K562 (cell line): Measurements from ENCODE around the gene ZNF35. TPM values are rescaled to one million over a fixed set of nuclear protein-coding genes. Genes with fewer than 3 reads are reported as not detected.
A peak's percentile ranks its signal among the peaks of the same experiment; 100 is the strongest.

Experiments used
- BACH1 ChIP-seq: fragments of 200-800 bp; sonication (Bioruptor generic); IDR thresholded peaks from 2 replicates; pipeline ENCODE4 v1.6.1; 2016; ENCODE audit warnings: missing genetic modification characterization, missing compliant biosample characterization
- CSDE1 ChIP-seq, 2 experiments: fragments of 450-650 bp; IDR thresholded peaks; 2 replicates each; pipeline ENCODE4 v1.6.1; 2016; ENCODE audit warnings: mild to moderate bottlenecking in 1 of 2
- KLF13 ChIP-seq: fragments of 450-650 bp; IDR thresholded peaks from 2 replicates; pipeline ENCODE4 v1.6.1; 2016; ENCODE audit warnings: missing genetic modification characterization, low read depth, mild to moderate bottlenecking, missing compliant biosample characterization, moderate library complexity, borderline replicate concordance
- MBD2 ChIP-seq: sonication (generic); IDR thresholded peaks from 2 replicates; pipeline ENCODE4 v1.6.1; 2016; ENCODE audit warnings: low read depth, borderline replicate concordance
- POLR2G ChIP-seq: fragments of 200-400 bp; formaldehyde crosslinking; IDR thresholded peaks from 2 replicates; pipeline ENCODE4 v1.6.1; 2017; ENCODE audit warnings: low read depth, mild to moderate bottlenecking, antibody characterized with exemption, low read length, moderate library complexity
- RBM25 ChIP-seq: fragments of 200-400 bp; formaldehyde crosslinking; IDR thresholded peaks from 2 replicates; pipeline ENCODE4 v1.6.1; 2018; ENCODE audit warnings: low read length, low read depth, moderate library complexity; ENCODE audit not compliant: severe bottlenecking
- SMAD2 ChIP-seq: fragments of 150-350 bp; IDR thresholded peaks from 2 replicates; pipeline ENCODE4 v1.6.1; 2014; ENCODE audit warnings: low read depth, mild to moderate bottlenecking, low read length
- TAF15 ChIP-seq: fragments of 200-400 bp; formaldehyde crosslinking; IDR thresholded peaks from 2 replicates; pipeline ENCODE4 v1.6.1; 2017; ENCODE audit warnings: mild to moderate bottlenecking, low read depth, low read length, moderate library complexity
- ZNF224 ChIP-seq: sonication (generic); formaldehyde crosslinking; IDR thresholded peaks from 2 replicates; pipeline ENCODE4 v1.8.0; 2022; ENCODE audit warnings: mild to moderate bottlenecking, missing genetic modification reagents
- ZNF24 ChIP-seq: fragments of 450-650 bp; IDR thresholded peaks from 2 replicates; pipeline ENCODE4 v1.6.1; 2016
- ZNF431 ChIP-seq: sonication (generic); formaldehyde crosslinking; IDR thresholded peaks from 2 replicates; pipeline ENCODE4 v1.8.0; 2022; ENCODE audit warnings: mild to moderate bottlenecking, missing genetic modification reagents
- ZNF551 ChIP-seq: fragments of 250-450 bp; sonication (Bioruptor Pico); IDR thresholded peaks from 2 replicates; pipeline ENCODE4 v1.5.0; 2021; ENCODE audit warnings: mild to moderate bottlenecking, moderate library complexity
- ZNF696 ChIP-seq: fragments of 250-450 bp; sonication (Bioruptor Pico); conservative IDR thresholded peaks from 2 replicates; pipeline ENCODE4 v1.4.0; 2020; ENCODE audit warnings: mild to moderate bottlenecking, moderate library complexity
- ZNF766 ChIP-seq: fragments of 200-800 bp; sonication (Bioruptor generic); conservative IDR thresholded peaks from 2 replicates; pipeline ENCODE4 v1.6.1; 2016; ENCODE audit warnings: missing genetic modification characterization, missing compliant biosample characterization
- ZNF79 ChIP-seq: fragments of 250-450 bp; sonication (Bioruptor Pico); IDR thresholded peaks from 2 replicates; pipeline ENCODE4 v1.4.0; 2020; ENCODE audit warnings: low read depth, mild to moderate bottlenecking, moderate library complexity
- polyA plus RNA-seq, 8 experiments: library from polyadenylated mRNA; depleted of rRNA in 4 of 8; stranded (reverse) in 5 of 8; unstranded in 3 of 8; fragments of >200 nt; fragmentation: Nextera tagmentation in 2 of 8; fragmentation: Illumina TruSeq in 1 of 8; extraction: Ambion mirVana in 2 of 8; extraction: Trizol in 1 of 8; gene quantifications; 2 replicates each; pipeline versions ENCODE4 v1.2.1 to v1.2.3, GENCODE V29; 2011 to 2014; ENCODE audit warnings: inconsistent platforms in 1 of 8, missing spikeins in 1 of 8
- total RNA-seq, 7 experiments: library from RNA; depleted of rRNA in 6 of 7; stranded (reverse); fragments of >200 nt in 6 of 7; fragmentation: Illumina TruSeq in 2 of 7; extraction: Trizol in 2 of 7; gene quantifications; 2 replicates each; pipeline versions ENCODE4 v1.2.1 to v1.2.3, GENCODE V29; 2011 to 2021; ENCODE audit warnings: low replicate concordance in 1 of 7
- TF ChIP-seq, protein P1 (sequence below): IDR thresholded peaks from 3 replicates; pipeline ENCODE4 v1.6.1; 2011; ENCODE audit warnings: borderline replicate concordance, mild to moderate bottlenecking, moderate library complexity; ENCODE audit not compliant: insufficient read length; ENCODE audit errors: extremely low read depth
- TF ChIP-seq, protein P2 (sequence below): fragments of 250-450 bp; sonication (Bioruptor Pico); IDR thresholded peaks from 2 replicates; pipeline ENCODE4 v1.8.0; 2021; ENCODE audit warnings: mild to moderate bottlenecking, moderate library complexity
- TF ChIP-seq, protein P3 (sequence below): IDR thresholded peaks from 2 replicates; pipeline ENCODE4 v1.6.1; 2014; ENCODE audit warnings: antibody characterized with exemption
- TF ChIP-seq, protein P4 (sequence below): conservative IDR thresholded peaks from 2 replicates; pipeline ENCODE4 v1.6.1; 2011; ENCODE audit warnings: low read depth, mild to moderate bottlenecking, low read length; ENCODE audit not compliant: control insufficient read depth
- TF ChIP-seq, protein P5 (sequence below): fragments of 450-650 bp; formaldehyde crosslinking; IDR thresholded peaks from 2 replicates; pipeline ENCODE4 v1.4.0; 2020; ENCODE audit warnings: mild to moderate bottlenecking, moderate library complexity

The ZNF35 gene
- total and polyA plus RNA-seq, 9 of the 15 experiments (the other 6 are each of a cell fraction or from before 2014, with no cell fraction given) = 8.0 to 18.2 (median 14.8) TPM

DNA sequence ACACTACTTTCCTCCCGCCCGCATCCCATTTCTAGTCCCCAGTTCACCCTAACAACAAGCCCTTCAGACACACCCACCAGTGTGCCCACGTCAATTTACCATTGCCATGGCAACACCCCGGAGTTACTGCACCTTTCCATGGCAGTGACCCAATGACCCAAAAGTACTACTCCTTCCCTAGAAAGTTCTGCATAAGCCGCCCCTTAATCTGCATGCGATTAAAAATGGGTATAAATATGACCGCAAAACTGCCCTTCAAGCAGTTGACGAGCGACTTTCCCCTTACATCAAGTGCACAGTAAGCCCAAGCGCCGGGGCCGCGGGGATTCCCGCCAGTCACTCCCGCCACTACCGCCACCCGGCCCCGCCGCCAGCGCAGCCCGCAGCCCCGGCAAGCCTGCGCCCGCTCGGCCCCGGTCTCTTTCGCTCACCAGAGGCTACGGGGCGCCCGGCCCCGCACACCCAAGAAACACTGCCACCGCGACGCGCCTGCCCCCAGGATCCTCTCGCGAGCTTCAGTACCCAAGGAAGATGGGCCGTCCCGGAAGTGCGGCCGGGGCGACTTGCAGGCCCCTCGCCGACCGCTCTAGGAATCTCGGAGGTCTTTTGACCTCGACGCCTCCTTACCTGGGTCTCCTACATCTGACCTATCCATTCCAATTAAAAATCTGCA, 36.7 kb downstream of the ZNF35 start (continued):
- TF ChIP-seq, protein P1, sequence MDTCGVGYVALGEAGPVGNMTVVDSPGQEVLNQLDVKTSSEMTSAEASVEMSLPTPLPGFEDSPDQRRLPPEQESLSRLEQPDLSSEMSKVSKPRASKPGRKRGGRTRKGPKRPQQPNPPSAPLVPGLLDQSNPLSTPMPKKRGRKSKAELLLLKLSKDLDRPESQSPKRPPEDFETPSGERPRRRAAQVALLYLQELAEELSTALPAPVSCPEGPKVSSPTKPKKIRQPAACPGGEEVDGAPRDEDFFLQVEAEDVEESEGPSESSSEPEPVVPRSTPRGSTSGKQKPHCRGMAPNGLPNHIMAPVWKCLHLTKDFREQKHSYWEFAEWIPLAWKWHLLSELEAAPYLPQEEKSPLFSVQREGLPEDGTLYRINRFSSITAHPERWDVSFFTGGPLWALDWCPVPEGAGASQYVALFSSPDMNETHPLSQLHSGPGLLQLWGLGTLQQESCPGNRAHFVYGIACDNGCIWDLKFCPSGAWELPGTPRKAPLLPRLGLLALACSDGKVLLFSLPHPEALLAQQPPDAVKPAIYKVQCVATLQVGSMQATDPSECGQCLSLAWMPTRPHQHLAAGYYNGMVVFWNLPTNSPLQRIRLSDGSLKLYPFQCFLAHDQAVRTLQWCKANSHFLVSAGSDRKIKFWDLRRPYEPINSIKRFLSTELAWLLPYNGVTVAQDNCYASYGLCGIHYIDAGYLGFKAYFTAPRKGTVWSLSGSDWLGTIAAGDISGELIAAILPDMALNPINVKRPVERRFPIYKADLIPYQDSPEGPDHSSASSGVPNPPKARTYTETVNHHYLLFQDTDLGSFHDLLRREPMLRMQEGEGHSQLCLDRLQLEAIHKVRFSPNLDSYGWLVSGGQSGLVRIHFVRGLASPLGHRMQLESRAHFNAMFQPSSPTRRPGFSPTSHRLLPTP = no peak
- TF ChIP-seq BACH1 (no peak), ZNF224 (no peak), TAF15 (no peak), CSDE1 (IDR thresholded peaks at IDR 0.05) (no peak), KLF13 (tag) (no peak), ZNF551 (CRISPR knock-in tag) (no peak), ZNF766 (CRISPR knock-in tag) (no peak), ZNF431 (CRISPR knock-in tag) (no peak), SMAD2 (no peak), ZNF79 (no peak), POLR2G (peak; percentile 75), RBM25 (peak; percentile 9), MBD2 (no peak), ZNF696 (no peak), ZNF24 (no peak)
- TF ChIP-seq, protein P2, sequence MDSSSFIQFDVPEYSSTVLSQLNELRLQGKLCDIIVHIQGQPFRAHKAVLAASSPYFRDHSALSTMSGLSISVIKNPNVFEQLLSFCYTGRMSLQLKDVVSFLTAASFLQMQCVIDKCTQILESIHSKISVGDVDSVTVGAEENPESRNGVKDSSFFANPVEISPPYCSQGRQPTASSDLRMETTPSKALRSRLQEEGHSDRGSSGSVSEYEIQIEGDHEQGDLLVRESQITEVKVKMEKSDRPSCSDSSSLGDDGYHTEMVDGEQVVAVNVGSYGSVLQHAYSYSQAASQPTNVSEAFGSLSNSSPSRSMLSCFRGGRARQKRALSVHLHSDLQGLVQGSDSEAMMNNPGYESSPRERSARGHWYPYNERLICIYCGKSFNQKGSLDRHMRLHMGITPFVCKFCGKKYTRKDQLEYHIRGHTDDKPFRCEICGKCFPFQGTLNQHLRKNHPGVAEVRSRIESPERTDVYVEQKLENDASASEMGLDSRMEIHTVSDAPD (CRISPR knock-in tag) = no peak
- TF ChIP-seq, protein P3, sequence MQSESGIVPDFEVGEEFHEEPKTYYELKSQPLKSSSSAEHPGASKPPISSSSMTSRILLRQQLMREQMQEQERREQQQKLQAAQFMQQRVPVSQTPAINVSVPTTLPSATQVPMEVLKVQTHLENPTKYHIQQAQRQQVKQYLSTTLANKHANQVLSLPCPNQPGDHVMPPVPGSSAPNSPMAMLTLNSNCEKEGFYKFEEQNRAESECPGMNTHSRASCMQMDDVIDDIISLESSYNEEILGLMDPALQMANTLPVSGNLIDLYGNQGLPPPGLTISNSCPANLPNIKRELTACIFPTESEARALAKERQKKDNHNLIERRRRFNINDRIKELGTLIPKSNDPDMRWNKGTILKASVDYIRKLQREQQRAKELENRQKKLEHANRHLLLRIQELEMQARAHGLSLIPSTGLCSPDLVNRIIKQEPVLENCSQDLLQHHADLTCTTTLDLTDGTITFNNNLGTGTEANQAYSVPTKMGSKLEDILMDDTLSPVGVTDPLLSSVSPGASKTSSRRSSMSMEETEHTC = no peak
- TF ChIP-seq, protein P4, sequence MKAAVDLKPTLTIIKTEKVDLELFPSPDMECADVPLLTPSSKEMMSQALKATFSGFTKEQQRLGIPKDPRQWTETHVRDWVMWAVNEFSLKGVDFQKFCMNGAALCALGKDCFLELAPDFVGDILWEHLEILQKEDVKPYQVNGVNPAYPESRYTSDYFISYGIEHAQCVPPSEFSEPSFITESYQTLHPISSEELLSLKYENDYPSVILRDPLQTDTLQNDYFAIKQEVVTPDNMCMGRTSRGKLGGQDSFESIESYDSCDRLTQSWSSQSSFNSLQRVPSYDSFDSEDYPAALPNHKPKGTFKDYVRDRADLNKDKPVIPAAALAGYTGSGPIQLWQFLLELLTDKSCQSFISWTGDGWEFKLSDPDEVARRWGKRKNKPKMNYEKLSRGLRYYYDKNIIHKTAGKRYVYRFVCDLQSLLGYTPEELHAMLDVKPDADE = no peak
- TF ChIP-seq, protein P5, sequence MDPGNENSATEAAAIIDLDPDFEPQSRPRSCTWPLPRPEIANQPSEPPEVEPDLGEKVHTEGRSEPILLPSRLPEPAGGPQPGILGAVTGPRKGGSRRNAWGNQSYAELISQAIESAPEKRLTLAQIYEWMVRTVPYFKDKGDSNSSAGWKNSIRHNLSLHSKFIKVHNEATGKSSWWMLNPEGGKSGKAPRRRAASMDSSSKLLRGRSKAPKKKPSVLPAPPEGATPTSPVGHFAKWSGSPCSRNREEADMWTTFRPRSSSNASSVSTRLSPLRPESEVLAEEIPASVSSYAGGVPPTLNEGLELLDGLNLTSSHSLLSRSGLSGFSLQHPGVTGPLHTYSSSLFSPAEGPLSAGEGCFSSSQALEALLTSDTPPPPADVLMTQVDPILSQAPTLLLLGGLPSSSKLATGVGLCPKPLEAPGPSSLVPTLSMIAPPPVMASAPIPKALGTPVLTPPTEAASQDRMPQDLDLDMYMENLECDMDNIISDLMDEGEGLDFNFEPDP (CRISPR knock-in tag) = no peak
